GM21367 (cell line): Measurements from ENCODE around the gene IGSF22.

ENCODE experiments used
- ATAC-seq: cut with Tn5 transposase; IDR thresholded peaks from one replicate; pipeline ENCODE4 v1.9.1; 2021; ENCODE audit not compliant: unreplicated experiment

Gene IGSF22

GRCh38 chr11:18715476-18715875, 10.5 kb downstream of the IGSF22 start:
- ATAC-seq: no peak

GRCh38 chr11:18714443-18714780, 11.6 kb downstream of the IGSF22 start:
- no peak for ATAC-seq

- ATAC-seq: no peak
These were observed 12.1 kb downstream of the IGSF22 start for GRCh38 chr11:18713646-18714442.

GRCh38 chr11:18710545-18710944, 15.4 kb downstream of the IGSF22 start:
- ATAC-seq: no peak

DNA sequence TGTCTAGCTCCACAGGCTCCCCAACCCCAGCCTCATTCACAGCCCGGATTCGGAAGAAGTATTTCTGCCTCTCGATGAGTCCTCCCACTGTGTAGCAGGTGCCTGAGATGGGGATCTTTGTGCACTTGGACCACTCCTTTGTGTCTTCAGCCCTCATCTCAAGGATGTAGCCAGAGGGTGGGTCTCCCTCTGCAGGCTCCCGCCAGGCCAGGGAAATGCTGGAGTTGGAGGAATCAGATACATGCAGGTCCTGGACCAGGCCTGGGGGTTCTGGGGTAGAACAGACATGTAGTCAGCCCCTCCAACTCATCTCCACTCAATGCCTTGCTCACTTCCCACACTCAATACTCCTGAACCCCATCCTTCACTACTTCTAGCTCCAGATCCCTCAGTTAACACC, 16.6 kb downstream of the IGSF22 start:
- no peak for ATAC-seq

DNA sequence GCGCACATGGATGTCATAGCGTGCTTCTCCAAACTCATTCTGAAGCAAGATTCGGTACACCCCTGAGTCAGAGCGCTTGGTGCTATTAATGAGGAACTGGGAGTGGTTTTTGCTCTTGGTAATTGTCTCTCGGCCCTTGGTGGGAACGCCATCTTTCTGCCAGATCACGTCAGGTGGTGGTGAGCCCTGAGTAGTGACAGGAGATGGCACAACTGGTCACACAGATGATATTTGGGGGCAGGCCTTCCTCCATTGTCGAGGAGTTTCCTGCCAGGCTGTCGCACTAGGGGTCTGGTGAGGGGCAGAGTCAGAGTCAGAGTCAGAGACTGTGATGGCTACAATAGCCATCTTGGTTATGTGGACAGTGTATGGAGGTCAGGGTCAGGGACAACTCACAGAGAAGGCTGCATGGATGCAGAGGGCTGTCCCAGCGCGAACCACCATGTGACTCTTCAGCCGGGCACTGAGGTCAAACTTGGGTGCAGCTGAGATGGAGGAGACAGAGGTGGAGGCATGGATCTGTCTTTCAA, 18.1 kb downstream of the IGSF22 start:
- no peak for ATAC-seq

GRCh38 chr11:18706330-18707243, 19.4 kb downstream of the IGSF22 start:
- peak; percentile 55 for ATAC-seq

GRCh38 chr11:18705651-18706281, 20.2 kb downstream of the IGSF22 start:
- no peak for ATAC-seq

- no peak for ATAC-seq
These were observed 21.3 kb downstream of the IGSF22 start for GRCh38 chr11:18704698-18705097.

DNA sequence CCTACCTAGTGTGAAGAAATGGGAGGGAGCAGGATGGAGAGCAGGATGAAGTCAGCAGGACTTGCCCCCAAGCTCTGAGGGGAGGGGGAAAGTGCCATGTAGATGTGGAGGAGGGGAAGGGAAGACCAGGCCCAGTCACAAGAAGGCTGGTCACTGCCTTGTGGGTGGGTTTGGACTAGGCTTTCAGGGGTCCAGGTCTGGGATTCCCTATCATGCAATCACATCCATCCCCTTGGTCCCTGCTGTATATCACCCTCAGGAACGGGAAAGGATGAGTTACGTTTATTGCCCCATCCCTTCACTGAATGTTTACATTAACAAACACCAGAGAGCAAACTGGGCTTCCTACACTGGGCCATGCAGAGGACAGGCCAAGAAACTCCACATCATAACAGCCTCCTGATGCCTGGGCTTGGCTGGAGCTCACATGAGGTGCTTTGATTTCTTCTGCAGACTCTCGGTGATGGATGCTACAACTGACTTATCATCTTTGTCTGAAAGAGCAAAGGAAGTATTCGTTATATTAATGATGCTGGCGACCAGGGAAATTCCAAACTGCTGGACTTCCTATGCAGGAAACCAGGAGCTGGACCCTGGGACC, 21.8 kb downstream of the IGSF22 start:
- no peak for ATAC-seq

GRCh38 chr11:18703001-18703763, 22.8 kb downstream of the IGSF22 start:
- no peak for ATAC-seq

DNA sequence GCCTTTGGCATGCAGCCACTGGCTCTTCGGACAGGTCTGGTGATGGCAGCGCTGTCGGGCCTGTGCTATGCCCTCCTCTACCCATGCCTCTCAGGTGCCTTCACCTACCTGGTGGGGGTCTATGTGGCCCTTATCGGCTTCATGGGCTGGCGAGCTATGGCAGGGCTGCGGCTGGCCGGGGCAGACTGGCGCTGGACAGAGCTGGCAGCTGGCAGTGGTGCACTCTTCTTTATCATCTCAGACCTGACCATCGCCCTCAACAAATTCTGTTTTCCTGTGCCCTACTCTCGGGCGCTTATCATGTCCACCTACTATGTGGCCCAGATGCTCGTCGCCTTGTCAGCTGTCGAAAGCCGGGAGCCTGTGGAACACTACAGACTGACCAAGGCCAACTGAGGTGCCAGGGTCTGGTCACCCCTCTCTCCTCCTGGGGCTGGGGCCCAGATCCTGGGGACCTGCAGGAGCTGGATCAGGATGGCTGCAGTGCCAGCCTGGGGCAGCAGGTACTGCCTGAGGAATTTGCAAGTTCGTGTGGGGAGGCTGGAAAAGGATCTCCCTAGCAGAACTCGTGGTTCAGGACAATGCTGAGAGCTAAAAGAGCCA, 24.3 kb downstream of the IGSF22 start:
- ATAC-seq: no peak

GRCh38 chr11:18700872-18701271, 25.1 kb downstream of the IGSF22 start:
- no peak for ATAC-seq

GRCh38 chr11:18700375-18700774, 25.6 kb downstream of the IGSF22 start:
- ATAC-seq: no peak

DNA sequence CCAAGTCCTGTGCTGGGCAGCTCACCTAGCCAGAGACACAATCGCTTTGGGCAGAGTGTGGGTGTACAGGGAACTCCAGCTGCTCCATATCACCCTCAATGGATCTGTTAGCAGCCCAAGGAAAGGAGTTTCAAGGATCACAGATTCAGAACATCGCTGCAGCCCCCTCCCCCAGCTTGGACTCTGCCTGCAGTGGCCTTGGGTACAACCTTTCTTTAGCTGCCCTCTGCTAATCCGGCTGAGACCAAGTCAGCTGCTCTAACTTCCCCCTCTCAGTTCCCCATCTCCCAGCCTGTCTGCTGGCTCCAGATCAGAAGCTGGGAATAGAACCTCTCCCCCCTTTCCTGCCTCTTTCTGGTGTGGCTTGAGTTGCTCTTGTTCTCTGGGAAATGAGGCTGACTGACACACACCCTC, 26.1 kb downstream of the IGSF22 start:
- ATAC-seq: no peak

GRCh38 chr11:18699269-18699596, 26.8 kb downstream of the IGSF22 start:
- no peak for ATAC-seq

DNA sequence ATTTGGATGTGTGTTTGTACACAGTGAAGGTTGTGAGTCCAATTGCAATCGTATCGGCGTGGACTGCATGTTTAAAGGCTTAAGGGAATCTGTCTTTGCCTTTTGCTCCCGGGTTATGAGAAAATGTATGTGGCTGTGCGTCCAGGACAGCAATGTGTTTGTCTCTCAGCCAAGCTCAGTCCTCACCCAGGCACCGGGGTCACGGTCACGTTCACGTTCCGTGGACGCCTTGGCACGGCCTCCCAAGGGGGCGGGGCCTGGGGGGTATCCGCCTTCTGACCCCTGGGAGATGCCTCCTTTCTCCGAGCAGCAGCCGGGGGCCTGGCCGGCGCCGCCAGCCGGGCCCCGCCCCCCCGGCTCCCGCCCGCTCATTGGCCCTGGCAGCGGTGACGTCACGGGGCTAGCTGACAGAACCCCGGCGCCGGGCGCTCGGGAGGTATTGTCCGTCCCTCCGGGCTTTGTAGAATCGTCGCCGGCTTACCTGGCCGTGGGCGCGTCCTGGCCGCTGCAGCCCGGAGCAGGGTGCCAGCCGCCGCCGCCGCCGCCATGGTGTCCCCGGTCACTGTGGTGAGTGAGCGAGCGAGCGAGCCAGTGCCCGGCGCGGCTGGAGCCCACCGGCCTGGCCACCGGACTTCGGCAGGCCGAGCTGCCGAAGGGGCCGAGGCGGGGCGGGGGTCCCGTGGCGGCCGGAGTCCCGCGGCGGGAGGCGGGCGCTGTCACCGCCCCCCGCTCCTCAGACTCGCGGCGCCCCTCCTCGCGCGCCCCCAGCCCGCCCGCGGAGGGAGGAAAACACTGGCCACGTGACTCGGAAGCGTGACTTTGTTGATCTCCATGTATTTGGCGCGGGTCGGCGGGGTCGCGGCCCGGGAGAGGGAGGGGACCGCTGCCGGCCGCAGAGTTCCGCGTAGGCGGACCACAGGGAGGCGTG, 27.4 kb downstream of the IGSF22 start, which contains the start of gene TMEM86A:
Gene TMEM86A (plus strand): TSS at position 439 of the 928 bp plus-strand sequence. CDS start 108 bp downstream, at position 547.
- ATAC-seq: peak; percentile 89

- ATAC-seq: no peak
These were observed 28.4 kb downstream of the IGSF22 start for GRCh38 chr11:18697576-18697975.
